ENCODE results near the gene CDCA3.

Gene CDCA3

DNA sequence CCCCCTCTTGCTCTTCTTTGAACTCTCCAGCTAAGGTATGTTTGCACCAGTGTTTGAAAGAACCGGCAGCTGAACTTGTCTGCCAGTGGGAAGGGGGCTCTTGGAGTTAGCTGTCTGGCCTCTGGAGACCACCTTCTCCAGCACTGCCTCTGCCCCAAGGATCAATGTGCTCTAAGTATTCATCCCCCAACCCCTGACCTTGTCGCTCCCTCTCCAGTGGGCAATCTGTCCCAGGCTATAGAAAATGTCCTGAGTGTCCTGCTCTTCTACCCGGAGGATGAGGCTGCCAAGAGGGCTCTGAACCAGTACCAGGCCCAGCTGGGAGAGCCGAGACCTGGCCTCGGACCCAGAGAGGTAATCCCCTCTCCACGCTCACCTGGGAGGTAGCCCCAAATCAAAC, 20.1 kb downstream of the CDCA3 start:
- TF ChIP-seq GATA3 (IDR thresholded peaks at IDR 0.05; ENCODE audit: low read depth, low read length), result no peak
- no peak for TF ChIP-seq GATA2 (IDR thresholded peaks at IDR 0.05; ENCODE audit: low read depth, low read length)

DNA sequence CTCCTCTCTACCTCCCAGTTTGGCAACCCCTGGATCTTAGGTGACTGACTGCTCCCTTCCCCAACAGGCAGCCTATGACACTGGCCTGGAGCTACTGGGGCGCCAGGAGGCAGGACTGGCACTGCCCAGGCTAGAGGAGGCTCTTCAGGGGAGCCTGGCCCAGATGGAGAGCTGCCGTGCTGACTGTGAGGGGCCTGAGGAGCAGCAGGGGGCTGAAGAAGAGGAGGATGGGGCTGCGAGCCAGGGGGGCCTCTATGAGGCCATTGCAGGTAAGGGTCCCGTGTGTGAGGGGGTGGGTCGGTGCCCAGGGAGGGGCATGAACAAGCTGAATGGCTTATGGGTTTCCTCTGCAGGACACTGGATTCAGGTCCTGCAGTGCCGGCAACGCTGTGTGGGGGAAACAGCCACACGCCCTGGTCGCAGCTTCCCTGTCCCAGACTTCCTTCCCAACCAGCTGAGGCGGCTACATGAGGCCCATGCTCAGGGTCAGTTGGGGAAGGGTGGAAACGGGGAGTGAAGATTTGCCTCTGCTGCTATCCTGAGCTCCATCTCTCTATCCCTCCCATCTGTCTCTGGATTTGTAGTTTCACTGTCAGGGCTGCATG, 20.7 kb downstream of the CDCA3 start:
- TF ChIP-seq GATA2 (IDR thresholded peaks at IDR 0.05; ENCODE audit: low read depth, low read length) (no peak), GATA3 (IDR thresholded peaks at IDR 0.05; ENCODE audit: low read depth, low read length) (no peak)

DNA sequence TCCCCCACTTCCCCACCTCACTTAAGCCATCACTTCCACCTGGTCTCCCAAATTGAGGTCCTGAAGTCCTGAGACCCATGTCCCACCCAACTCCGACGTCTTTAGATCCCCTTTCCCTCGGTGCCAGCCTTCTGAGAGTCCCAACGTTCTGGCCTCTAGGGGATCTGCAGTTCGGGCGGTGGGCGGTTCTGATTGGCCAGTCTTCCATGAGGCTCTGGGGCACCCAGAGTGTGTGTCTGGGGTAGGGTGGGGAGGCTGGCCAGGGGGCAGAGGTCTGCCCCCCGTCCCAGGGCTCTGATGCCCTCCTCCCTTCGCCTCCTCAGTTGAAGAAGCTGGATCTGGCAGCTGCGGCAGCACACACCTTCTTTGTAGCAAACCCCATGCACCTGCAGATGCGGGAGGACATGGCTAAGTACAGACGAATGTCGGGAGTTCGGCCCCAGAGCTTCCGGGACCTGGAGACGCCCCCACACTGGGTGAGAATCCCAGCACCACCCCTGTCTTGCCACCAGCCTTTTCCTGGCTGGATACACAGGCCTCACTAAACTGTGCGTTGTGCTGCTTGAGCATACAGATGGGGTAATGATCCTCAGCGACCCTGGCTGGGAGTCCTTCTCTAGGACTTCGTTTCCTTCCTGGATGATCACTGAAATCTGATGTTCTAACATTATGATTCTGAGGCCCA, 21.4 kb downstream of the CDCA3 start:
- TF ChIP-seq GATA2 (IDR thresholded peaks at IDR 0.05; ENCODE audit: low read depth, low read length), result no peak
- no peak for TF ChIP-seq GATA3 (IDR thresholded peaks at IDR 0.05; ENCODE audit: low read depth, low read length)

DNA sequence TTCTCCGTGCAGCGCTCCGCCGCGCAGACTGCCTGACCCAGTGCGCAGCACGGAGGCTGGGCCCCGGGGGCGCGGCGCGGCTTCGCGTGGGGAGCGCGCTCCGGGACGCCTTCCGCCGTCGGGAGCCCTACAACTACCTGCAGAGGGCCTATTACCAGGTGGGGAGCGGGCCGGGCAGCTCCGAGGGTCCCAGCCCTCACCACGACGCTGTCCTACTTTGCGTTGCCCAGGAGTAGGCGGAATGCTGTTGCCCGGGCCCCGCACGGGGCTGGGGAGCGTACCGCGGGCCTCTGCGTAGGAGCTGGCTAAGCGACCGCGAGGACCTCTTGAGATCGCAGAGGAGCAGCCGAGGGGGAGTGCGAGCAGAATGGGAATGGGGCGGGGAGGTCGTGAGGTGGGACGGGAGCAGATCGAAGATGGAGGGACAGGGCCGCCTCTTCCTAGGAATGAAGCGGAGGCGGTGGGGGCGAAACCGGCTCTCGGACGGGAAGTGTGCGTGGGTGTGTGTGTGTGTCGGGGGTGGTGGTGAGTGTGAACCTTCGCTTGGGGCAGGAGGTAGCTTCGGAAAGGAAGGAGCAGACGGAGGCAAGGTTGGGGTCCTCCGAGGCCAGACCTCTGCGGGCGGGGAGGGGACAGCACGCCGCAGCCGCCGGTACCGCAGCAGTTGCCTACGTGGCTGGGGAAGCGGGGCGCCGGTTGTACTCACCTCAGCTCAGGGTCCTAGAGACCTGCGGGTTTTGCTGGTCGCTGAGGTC, 22.1 kb downstream of the CDCA3 start:
- TF ChIP-seq GATA3 (IDR thresholded peaks at IDR 0.05; ENCODE audit: low read depth, low read length) (no peak), GATA2 (IDR thresholded peaks at IDR 0.05; ENCODE audit: low read depth, low read length) (no peak)

DNA sequence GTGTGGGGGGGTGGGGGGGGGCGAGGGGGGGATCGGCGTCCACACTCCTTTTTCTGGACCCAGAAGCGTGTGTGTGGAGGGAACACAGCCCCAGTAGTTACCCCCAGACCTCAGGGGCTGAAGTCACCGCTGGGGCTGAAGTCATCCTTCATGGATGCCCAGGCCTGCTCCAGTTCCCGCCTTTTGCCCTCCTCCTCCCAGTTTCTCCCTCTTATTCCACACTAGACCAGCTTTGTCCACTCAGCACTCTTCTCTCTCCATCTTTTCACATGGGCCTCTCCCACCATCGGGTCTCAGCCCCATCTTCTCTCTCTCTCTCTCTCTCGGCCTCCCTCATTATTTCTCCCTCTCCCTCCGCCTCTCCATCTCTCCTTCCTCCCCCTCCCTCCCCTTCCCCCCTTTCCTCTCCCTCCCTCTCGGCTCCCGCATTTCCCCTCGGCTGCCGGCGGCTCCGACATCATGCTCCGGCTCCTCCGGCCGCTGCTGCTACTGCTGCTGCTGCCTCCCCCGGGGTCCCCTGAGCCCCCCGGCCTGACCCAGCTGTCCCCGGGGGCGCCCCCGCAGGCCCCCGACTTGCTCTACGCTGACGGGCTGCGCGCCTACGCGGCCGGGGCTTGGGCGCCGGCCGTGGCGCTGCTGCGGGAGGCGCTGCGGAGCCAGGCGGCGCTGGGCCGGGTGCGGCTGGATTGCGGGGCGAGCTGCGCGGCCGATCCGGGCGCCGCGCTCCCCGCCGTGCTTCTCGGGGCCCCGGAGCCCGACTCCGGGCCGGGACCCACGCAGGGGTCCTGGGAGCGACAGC, 22.9 kb downstream of the CDCA3 start, which contains the start of gene P3H3:
Gene P3H3, plus strand, starts transcription at position 426 of the 799 bp plus-strand sequence. Its CDS starts 34 bp downstream, at position 460.
- no peak for TF ChIP-seq GATA3 (IDR thresholded peaks at IDR 0.05; ENCODE audit: low read depth, low read length)
- TF ChIP-seq GATA2 (IDR thresholded peaks at IDR 0.05; ENCODE audit: low read depth, low read length), result no peak

DNA sequence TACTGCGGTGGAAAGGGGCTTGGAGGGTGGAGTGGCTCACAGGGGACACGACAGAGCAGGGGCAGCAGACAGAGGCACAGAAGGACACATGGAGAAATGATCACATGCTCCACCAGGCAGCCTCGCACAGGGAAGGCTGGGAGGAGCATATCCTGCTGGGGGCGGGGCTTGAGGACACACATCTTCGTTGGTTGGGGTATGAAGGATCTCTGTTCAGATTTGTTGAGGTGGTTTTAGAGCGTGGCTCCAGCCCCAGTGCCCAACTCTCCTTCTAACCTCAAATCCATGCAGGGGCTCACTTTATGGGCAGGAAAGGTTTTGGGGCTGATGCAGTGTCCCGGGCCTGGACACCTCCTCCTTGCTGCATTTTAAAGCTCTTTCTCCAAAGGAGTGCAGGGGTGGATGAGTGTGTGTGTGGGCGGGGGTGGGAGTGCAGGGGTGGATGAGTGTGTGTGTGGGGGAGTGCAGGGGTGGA, 23.6 kb downstream of the CDCA3 start:
- no peak for TF ChIP-seq GATA2 (IDR thresholded peaks at IDR 0.05; ENCODE audit: low read depth, low read length)
- TF ChIP-seq GATA3 (IDR thresholded peaks at IDR 0.05; ENCODE audit: low read depth, low read length), result no peak

DNA sequence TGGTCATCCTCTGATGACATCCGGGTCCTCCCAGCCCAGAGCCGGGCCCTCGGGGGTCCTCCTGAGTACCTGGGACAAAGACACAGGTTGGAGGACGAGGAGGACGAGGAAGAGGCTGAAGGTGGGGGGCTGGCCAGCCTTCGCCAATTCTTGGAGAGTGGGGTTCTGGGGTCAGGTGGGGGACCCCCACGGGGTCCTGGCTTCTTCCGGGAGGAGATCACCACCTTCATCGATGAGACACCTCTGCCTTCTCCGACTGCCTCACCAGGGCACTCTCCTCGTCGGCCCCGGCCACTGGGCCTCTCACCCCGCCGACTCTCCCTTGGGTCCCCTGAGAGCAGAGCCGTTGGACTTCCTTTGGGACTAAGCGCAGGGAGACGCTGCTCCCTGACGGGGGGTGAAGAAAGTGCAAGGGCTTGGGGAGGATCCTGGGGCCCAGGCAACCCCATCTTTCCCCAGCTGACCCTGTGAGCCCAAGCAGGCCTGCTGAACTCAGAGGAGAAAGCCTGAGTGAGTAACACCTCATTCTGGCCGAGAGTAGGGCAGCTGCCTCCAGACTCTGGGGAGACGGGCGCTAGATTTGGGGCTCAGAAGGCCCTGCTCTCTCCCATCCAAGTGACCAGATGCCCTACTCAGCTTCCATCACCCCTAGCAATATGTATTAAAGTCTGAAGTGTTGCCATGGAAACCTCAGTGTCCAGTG, 24.2 kb downstream of the CDCA3 start:
- TF ChIP-seq GATA2 (IDR thresholded peaks at IDR 0.05; ENCODE audit: low read depth, low read length) (no peak), GATA3 (IDR thresholded peaks at IDR 0.05; ENCODE audit: low read depth, low read length) (no peak)

DNA sequence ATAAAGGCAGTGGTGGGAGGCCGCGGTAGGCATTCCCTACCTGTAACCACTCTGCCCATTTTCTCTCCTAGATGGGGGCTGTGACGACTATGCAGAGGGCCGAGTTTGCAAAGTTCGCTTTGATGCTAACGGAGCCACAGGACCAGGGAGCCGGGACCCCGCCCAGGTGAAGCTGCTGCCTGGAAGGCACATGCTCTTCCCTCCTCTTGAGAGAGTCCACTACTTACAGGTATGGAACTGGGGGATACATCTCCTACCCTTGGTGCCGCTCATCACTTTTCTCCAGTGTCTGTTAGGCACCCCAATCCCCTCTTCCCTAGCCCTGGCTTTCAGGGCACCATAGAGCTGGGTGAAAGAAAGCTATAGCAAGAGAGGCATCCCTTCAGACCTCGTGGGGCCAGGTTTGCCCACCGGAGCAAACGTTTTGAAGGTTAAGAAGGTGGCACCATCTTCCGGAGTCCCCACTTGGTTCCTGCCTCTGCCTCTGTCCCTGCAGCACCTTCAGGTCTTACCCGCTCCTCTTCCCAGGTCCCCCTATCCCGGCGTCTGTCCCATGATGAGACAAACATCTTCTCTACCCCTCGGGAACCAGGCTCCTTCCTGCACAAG, 24.9 kb downstream of the CDCA3 start:
- TF ChIP-seq GATA3 (IDR thresholded peaks at IDR 0.05; ENCODE audit: low read depth, low read length) (no peak), GATA2 (IDR thresholded peaks at IDR 0.05; ENCODE audit: low read depth, low read length) (no peak)

DNA sequence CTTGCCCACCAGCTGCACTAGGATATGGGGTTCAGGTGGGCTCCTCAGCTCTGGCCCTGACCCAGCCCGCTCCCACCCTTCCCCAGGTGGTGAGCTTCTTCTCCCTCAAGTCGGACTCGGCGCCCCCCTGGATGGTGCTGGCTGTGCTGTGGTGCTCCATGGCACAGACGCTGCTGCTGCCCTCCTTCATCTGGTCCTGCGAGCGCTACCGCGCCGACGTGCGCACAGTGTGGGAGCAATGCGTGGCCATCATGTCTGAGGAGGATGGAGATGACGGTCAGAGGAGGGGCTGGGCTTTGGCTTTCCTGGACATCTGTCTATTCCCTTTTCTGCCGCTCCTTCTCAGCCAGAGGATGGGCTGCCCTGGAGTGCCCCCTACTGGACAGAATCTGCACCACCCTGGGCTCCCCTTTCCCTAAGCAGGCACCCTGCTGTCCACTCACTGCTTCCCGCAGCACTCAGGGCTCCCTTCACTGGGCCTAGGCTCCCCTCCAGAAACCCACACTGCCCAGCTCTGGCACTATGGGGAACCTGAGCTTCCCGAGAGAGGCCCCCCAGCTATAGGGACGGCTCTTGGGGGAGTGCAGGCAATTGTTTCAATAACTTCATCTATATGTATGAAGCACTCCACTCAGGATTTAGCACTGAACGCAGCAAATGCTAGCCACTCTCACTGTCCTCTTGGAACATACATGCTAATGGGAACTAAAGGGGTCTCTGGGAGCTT, 25.5 kb downstream of the CDCA3 start:
- TF ChIP-seq GATA2 (IDR thresholded peaks at IDR 0.05; ENCODE audit: low read depth, low read length), result no peak
- TF ChIP-seq GATA3 (IDR thresholded peaks at IDR 0.05; ENCODE audit: low read depth, low read length), result no peak

DNA sequence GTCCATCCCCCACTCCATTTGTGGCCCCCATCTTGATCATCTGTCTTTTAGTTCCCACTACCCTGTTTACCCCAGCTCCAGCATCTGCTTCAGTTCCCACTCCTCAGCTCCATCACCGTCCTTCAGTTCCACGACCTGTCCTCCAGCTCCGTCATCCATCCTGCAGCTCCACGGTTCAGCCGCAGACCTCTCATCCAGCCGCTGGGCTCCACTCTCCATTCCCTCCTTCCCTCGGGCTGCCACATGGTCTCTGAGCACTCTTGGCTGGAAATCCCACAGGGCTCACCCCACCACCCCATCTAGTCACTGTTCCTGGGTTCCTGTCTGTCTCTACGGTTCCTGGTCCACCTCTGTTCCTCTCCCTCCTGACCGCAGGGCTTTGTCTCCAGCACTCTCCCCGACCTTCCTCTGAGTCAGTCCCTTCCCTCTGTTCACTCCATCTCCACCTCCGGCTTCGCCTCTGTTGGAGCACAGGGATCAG, 26.1 kb downstream of the CDCA3 start:
- no peak for TF ChIP-seq GATA2 (IDR thresholded peaks at IDR 0.05; ENCODE audit: low read depth, low read length)
- TF ChIP-seq GATA3 (IDR thresholded peaks at IDR 0.05; ENCODE audit: low read depth, low read length), result no peak

DNA sequence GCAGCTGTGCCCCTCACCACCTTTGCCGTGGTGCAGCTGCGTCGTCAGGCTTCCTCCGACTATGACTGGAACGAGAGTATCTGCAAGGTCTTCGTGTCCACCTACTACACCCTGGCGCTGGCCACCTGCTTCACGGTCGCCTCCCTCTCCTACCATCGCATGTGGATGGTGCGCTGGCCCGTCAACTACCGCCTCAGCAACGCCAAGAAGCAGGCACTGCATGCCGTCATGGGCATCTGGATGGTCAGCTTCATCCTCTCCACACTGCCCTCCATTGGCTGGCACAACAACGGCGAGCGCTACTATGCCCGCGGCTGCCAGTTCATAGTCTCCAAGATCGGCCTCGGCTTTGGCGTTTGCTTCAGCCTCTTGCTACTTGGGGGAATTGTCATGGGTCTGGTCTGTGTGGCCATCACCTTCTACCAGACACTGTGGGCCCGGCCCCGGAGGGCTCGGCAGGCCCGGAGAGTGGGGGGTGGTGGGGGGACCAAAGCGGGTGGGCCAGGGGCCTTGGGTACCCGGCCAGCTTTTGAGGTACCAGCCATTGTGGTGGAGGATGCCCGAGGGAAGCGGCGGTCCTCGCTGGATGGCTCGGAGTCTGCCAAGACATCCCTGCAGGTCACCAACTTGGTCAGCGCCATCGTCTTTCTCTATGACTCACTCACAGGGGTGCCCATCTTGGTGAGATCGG, 26.9 kb downstream of the CDCA3 start:
- TF ChIP-seq GATA2 (IDR thresholded peaks at IDR 0.05; ENCODE audit: low read depth, low read length) (no peak), GATA3 (IDR thresholded peaks at IDR 0.05; ENCODE audit: low read depth, low read length) (no peak)

Data from SH-SY5Y (cell line).